HG03066 (cell line): ENCODE measurements around the gene MIOS.

Source experiments
- ATAC-seq: cut with Tn5 transposase; IDR thresholded peaks from one replicate; pipeline ENCODE4 v1.9.1; 2021; ENCODE audit warnings: low read depth; ENCODE audit not compliant: unreplicated experiment

The MIOS gene

DNA sequence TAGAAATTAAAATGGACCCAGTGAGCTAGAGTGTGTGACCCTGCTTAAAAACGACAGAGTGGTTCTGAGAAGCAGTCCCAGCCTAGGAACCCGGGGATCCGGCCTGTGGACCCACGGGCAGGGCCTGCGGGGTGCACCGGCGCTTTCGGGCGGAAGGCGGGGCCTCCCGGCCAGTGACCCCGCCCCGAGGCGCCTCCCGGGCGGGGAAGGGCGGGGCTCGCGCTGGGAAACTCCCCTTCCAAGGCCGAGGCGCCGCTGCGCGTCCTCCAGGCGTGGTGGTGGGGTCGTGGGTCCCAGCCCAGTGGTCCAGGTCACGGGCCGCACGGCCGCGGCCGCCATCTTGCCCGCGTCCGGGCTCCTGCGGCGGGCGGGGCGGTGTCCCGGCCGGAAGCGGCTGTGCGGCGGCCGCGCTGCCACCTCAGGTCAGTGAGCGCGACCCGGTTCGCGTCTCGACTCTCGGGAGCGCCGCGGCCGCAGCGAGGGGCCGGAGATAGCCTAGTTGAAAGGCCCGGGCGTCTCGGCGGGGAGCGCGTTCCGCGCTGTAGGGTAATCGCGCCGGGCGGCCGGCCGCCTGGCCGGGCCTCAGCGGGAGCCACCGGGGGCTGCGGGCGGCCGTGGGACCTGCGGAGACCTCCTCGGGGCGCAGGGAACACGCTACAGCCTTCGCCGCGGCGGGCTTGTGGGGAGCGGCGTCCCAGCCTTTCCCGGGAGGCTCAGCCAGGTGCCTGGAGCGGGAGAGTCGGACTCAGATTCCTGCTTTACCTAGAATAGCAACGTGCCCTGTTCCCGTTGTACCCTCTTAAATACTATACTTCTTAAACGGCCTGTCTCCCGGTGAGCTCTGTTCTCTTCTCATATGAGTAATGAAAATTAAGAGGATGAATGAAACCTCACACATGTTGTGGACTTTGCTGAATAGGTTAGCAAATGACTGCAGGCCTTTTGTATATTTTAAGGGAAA lies at the start of gene MIOS:
Gene MIOS (plus strand): TSS at position 234 of the 961 bp plus-strand sequence. CDS start 5,592 bp downstream, outside the sequence.
- peak; percentile 53 for ATAC-seq

DNA sequence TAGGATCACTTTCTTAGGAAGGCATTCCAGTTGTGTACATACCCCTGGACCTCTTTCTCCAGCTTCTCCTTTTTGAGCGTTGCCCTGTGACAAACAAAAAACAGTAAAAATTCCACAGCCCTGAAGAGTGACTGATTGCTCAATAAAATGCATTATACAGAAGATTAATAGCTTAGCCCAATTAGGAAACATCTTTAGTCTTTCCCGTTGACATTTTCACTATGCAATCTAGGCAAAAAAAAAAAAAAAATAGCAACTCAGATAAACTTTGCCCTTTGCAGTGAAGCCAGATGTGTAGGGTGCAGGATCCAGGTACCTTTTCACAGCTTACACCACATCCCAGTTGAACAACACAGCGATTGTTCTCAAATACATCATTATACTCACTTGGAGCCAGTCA lies 48.9 kb upstream of the MIOS start:
- ATAC-seq: no peak

DNA sequence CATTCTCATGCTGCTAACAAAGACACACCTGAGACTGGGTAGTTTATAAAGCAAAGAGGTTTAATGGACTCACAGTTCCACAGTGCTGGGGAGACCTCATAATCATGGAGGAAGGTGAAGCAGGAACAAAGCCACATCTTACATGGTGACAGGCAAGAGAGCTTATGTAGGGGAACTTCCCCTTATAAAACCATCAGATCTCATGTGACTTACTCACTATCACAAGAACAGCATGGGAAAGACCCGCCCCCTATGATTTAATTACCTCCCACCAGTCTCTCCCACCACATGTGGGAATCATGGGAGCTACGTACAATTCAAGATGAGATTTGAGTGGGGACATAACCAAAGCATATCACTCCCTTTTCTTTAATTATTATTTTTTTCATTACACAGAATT lies 47.6 kb upstream of the MIOS start:
- no peak for ATAC-seq

DNA sequence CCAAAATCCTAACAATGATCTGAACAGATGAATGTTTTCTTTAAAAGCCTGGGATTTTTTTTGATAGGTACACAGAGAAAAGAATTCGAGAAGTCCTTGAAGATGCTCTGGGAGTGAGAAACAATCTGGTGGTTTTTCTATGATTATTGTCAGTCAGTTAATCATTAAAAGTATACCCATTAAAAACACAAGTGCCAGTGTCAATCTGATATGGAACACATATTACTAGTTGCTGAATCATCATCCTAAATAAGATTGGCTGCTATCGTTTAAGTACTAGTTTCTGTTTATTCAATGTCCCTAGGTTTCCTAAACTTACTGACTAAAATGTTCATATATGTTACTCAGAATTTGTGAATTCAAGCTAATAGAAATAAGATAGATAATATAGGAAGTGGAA lies 47.2 kb upstream of the MIOS start:
- no peak for ATAC-seq

DNA sequence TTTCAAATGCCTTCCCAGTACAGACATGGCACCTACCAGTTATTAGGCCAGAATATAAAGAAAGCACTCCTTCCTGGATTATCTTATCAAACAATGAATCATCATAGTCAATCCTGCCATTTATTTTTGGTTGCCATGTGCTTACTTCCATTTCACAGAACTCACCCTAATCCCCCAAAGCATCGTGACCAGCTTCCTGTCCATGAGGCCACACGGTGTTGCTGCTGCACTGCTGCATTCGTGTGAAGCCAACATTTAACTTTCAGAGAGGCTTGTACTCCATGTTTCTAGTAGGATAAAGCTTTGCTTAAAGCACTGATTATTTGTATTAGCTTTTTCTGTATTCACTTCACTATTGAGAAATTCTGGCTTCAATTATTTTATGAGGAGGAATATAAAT lies 45.4 kb upstream of the MIOS start:
- ATAC-seq: no peak

DNA sequence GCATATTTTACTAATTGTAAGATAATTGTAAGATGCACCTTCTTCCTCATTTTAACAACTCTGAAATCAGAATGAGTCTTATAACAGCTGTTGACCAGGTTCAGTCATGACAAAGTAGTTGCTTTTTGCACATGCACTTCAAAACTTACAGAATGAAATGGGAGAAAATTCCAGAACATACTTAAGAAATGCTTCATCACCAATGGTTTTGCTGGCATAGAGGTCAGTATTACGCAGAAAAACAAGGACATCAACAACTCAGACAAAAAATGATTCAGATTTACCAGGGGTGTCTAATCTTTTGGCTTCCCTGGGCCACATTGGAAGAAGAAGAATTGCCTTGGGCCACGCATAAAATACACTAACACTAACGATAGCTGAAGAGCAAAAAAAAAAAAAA lies 44.3 kb upstream of the MIOS start:
- no peak for ATAC-seq

DNA sequence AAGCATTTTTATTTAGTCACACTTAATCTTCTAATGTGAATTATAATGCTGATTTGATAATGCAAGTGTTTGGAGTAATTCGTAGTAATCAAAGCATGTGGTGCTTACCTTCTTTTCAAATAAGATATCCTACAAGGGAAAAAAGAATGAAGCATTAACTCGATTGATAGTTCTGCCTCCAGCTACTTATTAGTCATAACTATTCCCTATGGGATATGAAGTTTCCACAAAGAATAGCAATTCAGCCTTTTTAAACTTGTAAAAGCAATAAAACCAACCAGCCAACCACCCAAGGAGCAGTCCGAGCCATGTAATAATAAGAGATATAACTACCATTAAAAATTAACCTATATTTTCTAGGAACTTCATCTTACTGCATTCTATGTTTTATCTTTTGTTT lies 42.6 kb upstream of the MIOS start:
- no peak for ATAC-seq

DNA sequence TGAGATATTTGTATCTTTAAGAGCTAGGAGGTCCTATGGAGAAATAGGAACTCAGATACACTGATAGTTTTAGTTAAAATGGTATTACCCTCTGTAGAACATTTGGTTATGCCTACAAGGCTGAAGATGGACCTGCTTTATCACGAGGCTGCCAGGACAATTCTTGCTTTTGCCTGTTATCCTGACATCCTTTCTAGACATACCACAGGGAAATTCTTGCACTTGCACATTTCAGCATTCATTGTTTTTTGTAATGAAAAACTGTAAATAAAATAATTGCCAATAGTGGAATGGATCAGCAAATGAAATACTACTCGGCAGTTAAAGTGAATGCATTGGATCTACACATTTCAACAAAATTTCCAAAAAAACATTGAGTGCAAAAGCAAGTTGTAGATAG lies 40.7 kb upstream of the MIOS start:
- no peak for ATAC-seq

DNA sequence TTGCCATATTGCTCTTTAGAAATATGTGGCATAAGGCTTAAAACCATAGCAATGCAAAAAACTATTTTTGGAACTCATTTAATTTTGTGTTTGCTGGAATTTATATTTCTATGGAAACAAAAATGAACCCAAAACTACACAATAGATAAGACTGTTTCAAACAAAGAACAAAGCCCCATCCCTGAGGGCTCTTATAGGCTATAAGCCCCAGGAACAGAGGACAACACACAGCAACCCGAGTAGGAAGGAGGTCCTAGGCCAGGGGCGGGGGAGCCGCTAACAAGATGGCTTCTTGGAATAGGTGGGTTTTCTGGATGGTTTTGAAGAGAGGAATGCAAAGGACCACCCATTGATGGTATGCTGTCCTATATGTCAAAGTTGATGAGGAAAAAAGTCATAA lies 39.6 kb upstream of the MIOS start:
- no peak for ATAC-seq

DNA sequence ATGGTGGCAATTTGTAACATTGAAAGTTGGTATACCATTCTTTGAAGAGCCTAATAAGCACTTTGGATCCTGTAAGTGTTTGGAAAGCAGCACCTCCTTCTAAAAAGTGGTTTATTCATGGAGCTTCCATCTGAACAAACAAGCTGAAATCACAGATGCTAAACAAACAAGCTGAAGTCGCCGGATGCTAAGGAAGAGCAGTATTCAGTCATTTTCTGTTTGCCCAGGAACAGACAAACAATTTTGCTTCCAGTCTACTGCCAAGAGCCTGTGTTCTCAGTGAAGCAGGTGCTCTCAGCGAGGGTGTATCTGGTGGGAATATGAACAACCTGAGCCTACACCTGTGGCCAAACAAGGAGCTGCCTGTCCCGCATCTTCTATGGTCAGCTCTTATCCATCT lies 37.4 kb upstream of the MIOS start:
- no peak for ATAC-seq

DNA sequence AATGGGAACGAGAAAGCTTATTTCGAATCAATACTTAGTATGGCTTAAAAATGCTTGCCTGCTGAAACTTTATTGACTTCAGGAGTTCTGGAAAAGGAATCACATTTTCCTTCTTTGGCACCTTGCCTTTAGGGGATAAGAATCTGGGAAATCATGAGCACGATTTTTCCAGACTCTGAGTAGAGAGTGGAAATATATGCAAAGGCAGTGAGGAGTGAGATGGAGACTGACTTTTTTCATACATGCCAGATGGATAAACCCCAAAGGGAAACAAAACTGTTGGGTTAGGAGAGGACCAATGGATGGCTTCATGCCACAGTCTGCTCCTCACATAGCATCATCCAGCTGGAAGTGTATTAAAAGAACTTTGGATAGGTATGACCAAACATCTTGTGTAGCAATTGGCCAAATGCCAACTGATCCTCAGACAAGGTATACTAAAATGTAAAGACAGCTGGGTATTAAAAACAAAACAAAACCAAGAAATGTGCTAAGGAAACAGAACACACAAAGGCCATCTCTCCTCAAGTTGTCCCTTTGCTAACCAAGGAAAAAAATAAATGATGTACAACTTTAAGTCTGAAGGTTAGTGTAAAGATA lies 32.8 kb upstream of the MIOS start:
- ATAC-seq: no peak

DNA sequence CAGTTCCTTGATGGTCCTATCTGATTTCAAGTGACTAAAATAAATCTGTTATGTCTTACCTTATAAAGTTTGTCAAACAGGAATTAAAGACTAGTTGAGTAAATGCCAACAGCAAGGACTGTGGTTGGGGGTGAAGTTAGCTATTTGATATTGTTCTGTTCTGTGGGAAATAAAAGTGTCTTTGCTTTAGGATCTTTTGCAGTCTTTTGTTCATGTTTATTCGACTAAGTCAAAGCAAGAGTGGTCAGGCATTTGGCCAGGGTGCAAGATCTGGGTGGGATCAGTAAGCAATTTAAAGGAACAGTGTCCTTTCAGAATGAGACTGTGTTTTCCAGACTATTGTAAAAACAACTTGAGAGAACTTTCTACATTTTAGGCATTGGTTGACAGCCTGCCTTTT lies 31.0 kb upstream of the MIOS start, which contains the start of gene COL28A1:
Gene COL28A1 (minus strand): TSS at position 183 of the 400 bp plus-strand sequence. CDS start 2,998 bp downstream, outside the sequence.
- no peak for ATAC-seq

DNA sequence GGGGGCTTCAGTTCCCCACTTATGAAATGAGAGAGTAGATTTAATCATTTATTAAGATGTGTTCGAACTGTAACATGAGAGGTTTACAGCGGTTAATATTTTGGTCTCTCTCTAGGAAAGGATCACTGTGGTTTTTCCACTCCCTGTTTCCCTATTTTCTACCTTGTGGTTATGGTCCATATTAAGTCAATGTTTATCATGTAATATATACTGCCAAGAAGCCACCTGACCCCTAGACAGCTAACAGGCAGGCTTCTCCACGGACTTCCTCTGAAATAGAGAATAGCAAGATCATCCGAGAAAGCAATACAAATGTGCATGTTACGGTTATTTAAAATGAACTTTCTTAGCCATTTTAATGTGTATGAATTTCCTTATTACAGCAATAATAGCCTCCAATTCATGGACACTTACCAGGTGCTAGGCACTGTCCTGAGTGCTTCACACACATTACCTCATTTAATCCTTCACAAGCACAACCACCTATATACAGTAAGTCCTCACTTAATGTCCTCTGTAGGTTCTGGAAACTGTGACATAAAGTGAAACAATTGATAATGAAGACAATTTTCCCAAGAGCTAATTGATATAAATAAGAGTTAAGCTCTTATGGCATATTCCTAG lies 30.2 kb upstream of the MIOS start:
- no peak for ATAC-seq

DNA sequence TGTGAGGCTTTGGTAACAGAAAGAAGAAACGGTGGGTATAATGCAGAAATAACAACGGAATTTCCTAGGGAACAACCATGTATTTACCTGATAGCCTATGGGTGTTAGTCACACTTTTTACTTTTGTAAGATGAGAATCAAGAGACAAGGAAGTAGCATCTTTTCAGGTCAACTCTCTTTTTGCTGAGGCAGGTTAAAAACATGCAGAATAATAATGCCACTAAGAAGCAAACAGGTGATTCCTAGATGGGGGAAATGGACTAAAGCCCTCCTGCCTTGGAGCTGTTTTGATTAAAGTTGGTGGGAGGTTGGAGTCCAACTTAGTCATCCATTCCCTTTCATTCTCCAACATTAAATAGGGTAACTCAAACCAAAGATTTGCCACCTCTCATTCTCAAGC lies 29.0 kb upstream of the MIOS start:
- ATAC-seq: no peak

DNA sequence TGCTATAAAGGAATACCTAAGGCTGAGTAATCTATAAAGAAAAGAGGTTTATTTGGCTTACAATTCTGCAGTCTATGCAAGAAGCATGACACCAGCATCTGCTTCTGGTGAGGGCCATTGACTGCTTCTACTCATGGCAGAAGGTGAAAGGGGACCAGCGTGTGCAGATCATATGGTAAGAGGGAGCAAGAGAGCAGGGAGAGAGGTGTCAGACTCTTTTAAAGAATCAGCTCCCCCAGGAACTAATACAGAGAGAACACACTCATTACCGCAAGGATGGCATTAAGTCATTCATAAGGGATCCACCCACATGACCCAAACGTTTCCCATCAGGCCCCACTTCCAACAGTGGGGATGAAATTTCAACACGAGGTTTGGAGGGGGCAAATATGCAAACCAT lies 27.5 kb upstream of the MIOS start:
- no peak for ATAC-seq

DNA sequence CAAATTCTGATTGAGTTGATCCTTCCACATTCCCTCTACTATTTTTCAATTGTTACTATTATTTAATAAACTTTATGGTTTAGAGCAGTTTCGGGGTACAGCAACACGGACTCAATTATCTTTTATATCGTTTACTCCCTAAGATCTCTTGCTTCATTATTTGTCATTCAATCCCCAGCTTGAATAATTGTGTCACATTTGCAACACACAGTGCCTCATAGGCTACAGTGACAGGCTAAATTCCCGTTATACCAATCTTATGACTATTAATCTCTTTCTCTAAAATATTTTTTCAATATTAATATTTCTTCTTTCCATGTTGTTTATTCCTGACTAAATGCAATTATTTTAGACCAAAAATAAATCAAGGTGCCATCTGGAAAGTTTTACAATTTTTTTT lies 27.0 kb upstream of the MIOS start:
- no peak for ATAC-seq

DNA sequence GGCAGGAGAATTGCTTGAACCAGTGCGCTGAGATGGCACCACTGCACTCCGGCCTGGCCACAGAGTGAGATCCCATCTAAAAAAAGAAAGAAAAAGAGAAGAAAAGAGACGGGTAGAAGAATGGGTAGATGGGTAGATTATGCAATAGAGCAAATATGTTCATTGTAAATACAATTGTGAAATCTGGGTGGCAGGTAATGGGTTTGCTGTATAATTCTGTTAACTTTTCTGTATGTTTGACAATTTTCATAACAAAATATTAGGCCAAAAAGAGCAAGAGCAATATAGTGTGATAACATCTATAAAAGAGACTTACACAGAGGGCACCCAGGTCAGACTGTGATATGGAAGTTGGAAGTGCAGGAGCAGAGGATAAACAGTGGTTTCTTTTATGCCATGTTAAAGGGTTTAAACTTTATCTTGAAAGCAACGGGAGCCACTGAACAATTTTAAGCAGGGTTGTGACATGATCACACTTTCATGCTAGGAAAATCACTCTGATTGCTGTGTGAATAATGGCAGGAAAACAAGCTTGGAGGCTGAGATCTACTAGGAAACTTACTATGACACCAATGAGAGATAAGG lies 24.3 kb upstream of the MIOS start:
- no peak for ATAC-seq

DNA sequence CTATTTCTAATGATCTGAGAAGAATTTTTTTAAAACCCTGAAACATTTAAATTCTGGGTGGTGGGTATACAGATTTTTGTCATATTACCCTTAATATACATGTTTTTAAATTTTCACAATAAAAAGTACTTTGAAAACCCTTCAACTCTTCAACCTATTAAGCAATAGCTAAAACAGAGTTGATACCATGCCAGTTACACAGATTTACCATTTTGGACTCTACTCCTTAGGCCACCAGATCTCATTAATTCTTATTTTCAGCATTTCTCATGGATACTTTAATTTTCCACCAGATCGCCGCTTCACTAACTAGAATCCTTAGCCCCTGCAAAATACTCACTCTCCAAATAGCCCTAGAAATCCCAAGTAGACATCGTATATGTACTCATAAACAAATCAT lies 18.3 kb upstream of the MIOS start:
- no peak for ATAC-seq

DNA sequence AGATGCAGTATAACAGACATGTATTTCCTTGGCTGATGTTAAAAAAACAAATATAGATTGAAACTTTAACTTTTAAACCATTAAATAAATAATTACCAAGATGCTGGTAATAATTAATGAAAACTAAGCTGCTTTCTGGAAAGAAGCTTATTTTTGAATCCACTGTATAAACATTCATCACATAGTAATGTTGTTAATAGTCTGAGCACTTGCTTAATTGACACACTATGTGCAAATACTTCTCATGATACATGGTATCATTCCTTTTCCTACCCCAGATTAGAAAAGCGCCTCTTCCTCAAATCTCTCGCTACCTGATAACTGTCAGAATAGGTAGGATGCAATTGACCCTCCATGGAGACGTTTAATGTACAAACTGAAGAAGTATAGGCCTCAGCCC lies 16.0 kb upstream of the MIOS start:
- no peak for ATAC-seq

DNA sequence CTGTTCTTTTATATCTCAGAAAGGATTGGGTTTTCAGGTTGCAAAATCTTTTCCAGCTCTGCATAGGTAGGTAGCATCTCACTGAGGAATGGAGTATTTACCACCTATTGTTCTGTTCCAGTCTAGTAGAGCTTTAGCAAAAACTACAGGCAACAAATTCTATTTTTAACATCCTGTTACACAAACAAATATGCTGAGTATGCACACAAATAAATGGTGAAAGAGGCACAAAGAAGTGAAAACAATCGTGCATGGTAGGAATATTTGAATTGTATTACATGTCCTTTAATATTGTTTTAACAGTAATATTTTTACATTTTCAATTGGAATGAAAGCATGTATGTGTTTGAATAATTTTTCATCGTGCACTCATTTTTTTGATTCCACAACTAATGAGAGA lies 14.5 kb upstream of the MIOS start:
- ATAC-seq: no peak

DNA sequence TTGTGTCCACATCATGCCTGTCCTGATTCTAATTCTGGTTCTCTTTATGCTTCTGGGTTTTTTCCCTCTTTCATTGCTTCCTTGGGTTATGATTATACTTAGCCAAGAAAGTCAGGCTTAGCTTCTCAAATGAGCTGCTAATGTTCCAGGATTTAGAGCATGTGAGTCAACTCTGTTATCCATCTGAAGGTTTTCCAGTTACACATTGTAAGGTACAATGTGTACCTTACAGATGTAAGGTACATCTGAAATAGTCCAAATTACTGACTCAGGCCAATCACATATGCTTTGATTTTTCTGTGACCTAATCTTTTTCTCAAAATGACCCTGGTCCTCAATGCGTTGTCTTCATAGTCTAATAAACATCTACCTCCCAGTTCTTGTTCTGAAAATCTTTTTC lies 13.3 kb upstream of the MIOS start:
- ATAC-seq: no peak
